Astrocyte of the spinal cord (primary cell): Measurements from ENCODE around the gene TEKT5.

Experiments
- DNase-seq: peaks from one replicate; pipeline ENCODE4 v3.0.0; 2011; ENCODE audit warnings: low read depth, low spot score
- H3K4me3 ChIP-seq: 2 replicates; pipeline ENCODE4 v1.5.1; 2011; ENCODE audit warnings: low read depth, mild to moderate bottlenecking, low read length, moderate library complexity
- in situ Hi-C: cut with HindIII; loops from 2 replicates; pipeline ENCODE4 v1.10.0; 2017; ENCODE audit warnings: low sequenced_read_pairs
- TF ChIP-seq, protein P1 (sequence below): IDR thresholded peaks from 2 replicates; pipeline ENCODE4 v1.5.1; 2012; ENCODE audit warnings: low read depth, mild to moderate bottlenecking, low read length, inconsistent platforms

The TEKT5 gene

DNA sequence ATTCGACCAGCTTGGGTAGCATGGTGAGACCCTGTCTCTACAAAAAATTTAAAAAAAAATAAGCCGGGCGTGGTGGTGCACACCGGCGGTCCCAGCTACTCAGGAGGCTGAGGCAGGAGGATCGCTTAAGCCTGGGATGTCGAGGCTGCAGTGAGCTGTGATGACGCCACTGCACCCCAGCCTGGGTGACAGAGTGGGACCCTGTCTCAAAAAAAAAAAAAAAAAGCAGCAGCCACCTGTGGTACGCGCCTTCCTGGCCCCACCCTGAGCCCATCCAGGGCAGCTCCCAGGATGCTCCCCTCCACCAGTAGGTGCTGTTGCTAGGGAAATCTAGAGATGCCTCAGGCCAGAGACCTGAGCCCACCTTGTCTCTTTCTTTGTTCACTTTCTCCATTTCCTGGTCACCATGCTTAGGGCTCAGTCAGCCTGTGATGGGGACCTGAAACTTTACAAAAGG is 47.4 kb downstream of the TEKT5 start:
- in situ Hi-C loops = no loop called here
- no peak overlapping the region for H3K4me3 ChIP-seq
- TF ChIP-seq, protein P1, sequence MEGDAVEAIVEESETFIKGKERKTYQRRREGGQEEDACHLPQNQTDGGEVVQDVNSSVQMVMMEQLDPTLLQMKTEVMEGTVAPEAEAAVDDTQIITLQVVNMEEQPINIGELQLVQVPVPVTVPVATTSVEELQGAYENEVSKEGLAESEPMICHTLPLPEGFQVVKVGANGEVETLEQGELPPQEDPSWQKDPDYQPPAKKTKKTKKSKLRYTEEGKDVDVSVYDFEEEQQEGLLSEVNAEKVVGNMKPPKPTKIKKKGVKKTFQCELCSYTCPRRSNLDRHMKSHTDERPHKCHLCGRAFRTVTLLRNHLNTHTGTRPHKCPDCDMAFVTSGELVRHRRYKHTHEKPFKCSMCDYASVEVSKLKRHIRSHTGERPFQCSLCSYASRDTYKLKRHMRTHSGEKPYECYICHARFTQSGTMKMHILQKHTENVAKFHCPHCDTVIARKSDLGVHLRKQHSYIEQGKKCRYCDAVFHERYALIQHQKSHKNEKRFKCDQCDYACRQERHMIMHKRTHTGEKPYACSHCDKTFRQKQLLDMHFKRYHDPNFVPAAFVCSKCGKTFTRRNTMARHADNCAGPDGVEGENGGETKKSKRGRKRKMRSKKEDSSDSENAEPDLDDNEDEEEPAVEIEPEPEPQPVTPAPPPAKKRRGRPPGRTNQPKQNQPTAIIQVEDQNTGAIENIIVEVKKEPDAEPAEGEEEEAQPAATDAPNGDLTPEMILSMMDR = no peak

DNA sequence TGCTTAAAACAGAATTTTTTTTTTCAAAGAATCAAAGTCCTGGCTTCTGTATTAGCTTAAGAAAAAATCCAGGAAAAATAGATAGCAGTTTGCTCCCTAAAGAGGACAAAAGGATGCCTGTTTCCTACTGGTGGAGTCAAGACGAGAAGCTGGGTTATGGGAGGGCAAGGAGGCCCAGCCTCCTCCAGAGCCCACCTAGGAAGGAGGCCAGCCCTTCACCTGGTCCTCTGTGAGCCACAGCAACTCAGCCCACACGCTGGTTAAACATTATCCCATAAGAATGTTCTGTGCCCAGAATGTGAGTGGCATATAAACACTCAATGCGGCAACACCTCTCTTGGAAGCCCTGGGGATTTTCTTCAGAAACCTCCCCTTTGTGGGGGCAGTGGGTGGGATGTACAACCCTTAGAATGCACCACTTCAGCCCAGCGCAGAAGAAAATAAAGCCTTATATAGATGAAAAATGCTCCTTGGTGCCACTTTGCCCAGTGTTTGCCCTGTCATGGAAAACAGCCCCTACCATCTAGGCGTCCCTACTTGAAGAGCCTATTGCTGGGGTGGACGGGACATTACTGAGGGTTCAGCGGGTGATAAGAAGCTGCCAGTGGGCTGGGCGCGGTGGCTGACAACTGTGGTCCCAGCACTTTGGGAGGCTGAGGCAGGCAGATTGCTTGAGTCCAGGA is 48.0 kb downstream of the TEKT5 start:
- no peak overlapping the region for H3K4me3 ChIP-seq

More for the DNA sequence above, 47.4 kb downstream of the TEKT5 start:
- no peak for DNase-seq

DNA sequence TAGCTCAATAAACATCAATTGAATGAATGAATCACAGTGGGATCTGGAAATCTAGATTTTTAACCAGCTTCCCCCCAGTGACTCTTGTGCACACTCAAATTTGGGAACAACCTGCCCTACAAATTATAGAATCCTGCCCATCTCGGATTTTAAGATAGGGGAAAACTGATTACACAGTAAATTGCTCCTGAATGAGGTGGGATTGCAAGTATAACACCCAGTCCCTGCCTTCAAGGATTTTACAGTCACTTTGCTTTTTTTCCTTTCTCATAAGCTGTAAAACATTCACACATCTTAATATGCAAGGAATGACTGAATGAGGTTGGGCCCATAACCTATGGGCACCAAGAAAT is 48.5 kb downstream of the TEKT5 start:
- DNase-seq = no peak
- in situ Hi-C loops = no loop called here
- H3K4me3 ChIP-seq = no peak overlapping the region
- TF ChIP-seq, protein P1 = no peak

More for the DNA sequence above, 48.0 kb downstream of the TEKT5 start:
- TF ChIP-seq, protein P1 = no peak
- in situ Hi-C loops = no loop called here
- no peak for DNase-seq

DNA sequence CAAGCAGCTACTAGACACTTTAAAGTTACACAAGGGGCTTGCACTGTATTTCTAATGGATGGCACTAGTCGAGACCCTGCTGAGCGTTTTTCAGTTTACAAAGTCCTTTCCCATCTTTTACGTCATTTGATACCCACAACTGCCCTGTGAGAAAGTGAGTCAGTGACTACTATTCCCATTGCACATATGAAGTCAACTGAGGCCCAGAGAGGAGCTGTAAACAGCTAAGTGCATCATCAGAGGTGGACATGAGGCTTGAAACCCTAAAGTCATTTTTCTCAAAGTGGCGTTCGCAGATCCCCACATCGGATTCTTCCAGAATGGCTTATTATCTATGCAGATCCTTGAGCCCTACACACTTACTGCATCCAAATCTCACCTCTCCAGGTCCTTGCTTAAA is 50.6 kb downstream of the TEKT5 start:
- H3K4me3 ChIP-seq = no peak overlapping the region
- in situ Hi-C loops = no loop called here
- TF ChIP-seq, protein P1 = no peak
- no peak for DNase-seq

DNA sequence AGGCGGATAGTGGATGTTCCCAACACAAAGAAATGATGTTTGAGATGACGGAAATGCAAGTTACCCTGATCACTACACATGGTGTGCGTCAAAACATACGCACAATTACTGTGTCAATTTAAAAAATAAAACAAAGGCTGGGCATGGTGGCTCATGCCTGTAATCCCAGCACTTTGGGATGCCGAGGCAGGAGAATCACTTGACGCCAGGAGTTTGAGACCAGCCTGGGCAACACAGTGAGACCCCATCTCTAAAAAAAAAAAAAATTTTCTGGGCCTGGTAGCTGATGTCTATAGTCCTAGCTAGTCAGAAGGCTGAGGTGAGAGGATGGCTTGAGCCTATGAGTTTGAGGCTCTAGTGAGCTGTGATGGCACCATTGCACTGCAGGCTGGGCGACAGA is 51.8 kb downstream of the TEKT5 start:
- TF ChIP-seq, protein P1 = no peak
- in situ Hi-C loops = no loop called here
- no peak overlapping the region for H3K4me3 ChIP-seq
- DNase-seq = no peak

DNA sequence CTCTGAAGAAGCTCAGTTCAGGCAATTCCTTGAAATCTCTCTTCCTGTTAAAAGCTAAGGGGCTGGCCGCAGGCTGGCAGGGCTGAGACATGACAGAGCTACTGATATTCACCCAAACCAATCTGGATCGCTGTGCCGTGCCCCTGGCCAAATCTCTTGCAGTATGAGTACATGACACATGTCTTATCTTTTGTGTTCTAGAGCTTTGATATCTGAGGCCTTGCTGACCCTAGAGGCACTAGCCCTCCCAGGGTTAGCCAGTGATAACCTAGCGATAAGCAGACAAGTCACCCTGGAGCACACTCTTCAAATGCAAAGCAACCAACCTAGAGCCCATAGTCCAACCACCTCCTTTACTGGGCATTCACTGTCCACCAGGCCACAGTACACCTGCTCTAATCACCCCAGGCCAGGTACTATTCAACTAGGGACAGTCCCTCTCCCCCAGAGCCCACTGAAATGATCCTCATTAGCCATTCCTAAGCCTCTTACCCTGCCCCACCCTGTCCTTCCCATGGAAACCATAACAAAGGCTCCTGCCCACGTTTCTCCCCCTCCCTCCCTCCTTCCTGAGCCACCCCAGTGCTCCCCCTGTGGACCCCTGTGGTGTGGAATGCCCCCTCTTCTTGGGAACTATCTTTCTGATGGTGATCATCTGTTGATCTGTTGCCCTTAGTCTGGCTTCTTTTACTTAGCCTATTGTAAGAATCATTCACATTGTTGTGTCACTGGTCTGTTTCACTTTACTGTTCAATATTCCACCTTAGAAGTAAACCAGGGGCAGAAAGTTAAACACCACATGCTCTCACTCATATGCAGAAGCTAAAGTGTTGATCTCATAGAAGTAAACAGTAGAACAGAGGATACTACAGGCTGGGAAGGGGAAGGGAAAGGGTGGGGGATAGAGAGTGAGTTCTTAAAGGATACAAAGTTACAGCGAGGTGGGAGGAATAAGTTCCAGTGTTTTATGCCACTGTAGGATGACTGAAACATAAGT is 52.5 kb downstream of the TEKT5 start:
- TF ChIP-seq, protein P1 = no peak
- H3K4me3 ChIP-seq = no peak overlapping the region
- no peak for DNase-seq
- in situ Hi-C loops = no loop called here
